Right lobe of liver (tissue), 4 donors: Measurements from ENCODE around the gene ZNF324.

Source experiments
- CTCF ChIP-seq, 4 donors: fragments of 200-600 bp in 3 of 4; fragments of 450-650 bp in 1 of 4; IDR thresholded peaks; one replicate each; pipeline versions ENCODE4 v1.5.1 to v1.8.0; 2016 to 2022; ENCODE audit warnings: antibody characterized with exemption in 4 of 4, mild to moderate bottlenecking in 2 of 4
- POLR2A ChIP-seq: fragments of 450-650 bp; IDR thresholded peaks from one replicate; pipeline ENCODE4 v1.6.1; 2017; ENCODE audit warnings: antibody characterized with exemption, mild to moderate bottlenecking
- donor health status: DM: no; HTN: no; CAD: no.
- donor health status: DM: no; HTN: no; CAD: no.
- donor health status: DM: no; HTN: yes; CAD: no.

- TF ChIP-seq CTCF (IDR thresholded peaks at IDR 0.05) (no peak), POLR2A (no peak)
Observed at GRCh38 chr19:58429745-58430144, 37.1 kb upstream of the ZNF324 start.
